Liver (tissue), 9 donors: ENCODE results near the gene NEB. TPM values are rescaled to one million over a fixed set of nuclear protein-coding genes. Genes with fewer than 3 reads are reported as not detected.

ENCODE experiments used
- DNase-seq: peaks from one replicate; pipeline ENCODE4 v3.0.0-alpha.2; 2017; ENCODE audit warnings: low spot score
- H3K27ac ChIP-seq, 2 donors: one replicate each; pipeline ENCODE4 v1.7.0; 2013; ENCODE audit warnings: inconsistent platforms in 2 of 2, low read length in 2 of 2, control low read depth in 1 of 2, low read depth in 1 of 2, mild to moderate bottlenecking in 1 of 2
- H3K27me3 ChIP-seq, 4 donors: one replicate each; pipeline versions ENCODE4 v1.6.1 to v1.7.0; 2013; ENCODE audit warnings: low read length in 3 of 4, inconsistent platforms in 1 of 4, mild to moderate bottlenecking in 1 of 4, moderate library complexity in 1 of 4; ENCODE audit not compliant: control insufficient read depth in 4 of 4, insufficient read depth in 4 of 4
- H3K36me3 ChIP-seq, 4 donors: one replicate each; pipeline versions ENCODE4 v1.6.1 to v1.7.0; 2013; ENCODE audit warnings: low read length in 3 of 4, mild to moderate bottlenecking in 3 of 4, low read depth in 1 of 4, moderate library complexity in 1 of 4; ENCODE audit not compliant: control insufficient read depth in 4 of 4, insufficient read depth in 3 of 4
- H3K4me1 ChIP-seq, 4 donors: one replicate each; pipeline versions ENCODE4 v1.6.1 to v1.7.0; 2013; ENCODE audit warnings: low read length in 3 of 4, mild to moderate bottlenecking in 3 of 4, moderate library complexity in 1 of 4; ENCODE audit not compliant: control insufficient read depth in 4 of 4, insufficient read depth in 4 of 4
- H3K4me3 ChIP-seq, 3 donors: one replicate each; pipeline versions ENCODE4 v1.6.1 to v1.7.0; 2013; ENCODE audit warnings: low read length in 3 of 3, control low read depth in 1 of 3, low read depth in 1 of 3, mild to moderate bottlenecking in 1 of 3
- H3K9ac ChIP-seq, 2 donors: one replicate each; pipeline ENCODE4 v1.7.0; 2013; ENCODE audit warnings: low read length in 2 of 2, mild to moderate bottlenecking in 2 of 2, moderate library complexity in 2 of 2, control low read depth in 1 of 2, low read depth in 1 of 2
- H3K9me3 ChIP-seq, 4 donors: one replicate each; pipeline versions ENCODE4 v1.6.1 to v1.7.0; 2013; ENCODE audit warnings: low read length in 3 of 4; ENCODE audit not compliant: control insufficient read depth in 4 of 4
- ATF3 ChIP-seq: IDR thresholded peaks from 2 replicates; pipeline ENCODE4 v1.6.1; 2016; ENCODE audit warnings: antibody characterized with exemption
- EGR1 ChIP-seq, 2 donors: IDR thresholded peaks; 2 replicates each; pipeline ENCODE4 v1.6.1; 2016 to 2018; ENCODE audit warnings: antibody characterized with exemption in 2 of 2, low read depth in 2 of 2
- FOXA1 ChIP-seq: IDR thresholded peaks from 2 replicates; pipeline ENCODE4 v1.6.1; 2016; ENCODE audit warnings: antibody characterized with exemption
- FOXA2 ChIP-seq: IDR thresholded peaks from 2 replicates; pipeline ENCODE4 v1.6.1; 2016; ENCODE audit warnings: antibody characterized with exemption
- GABPA ChIP-seq, 2 donors: IDR thresholded peaks in 1 of 2; conservative IDR thresholded peaks in 1 of 2; 2 replicates each; pipeline ENCODE4 v1.6.1; 2016; ENCODE audit warnings: antibody characterized with exemption in 2 of 2, mild to moderate bottlenecking in 1 of 2, moderate library complexity in 1 of 2
- HNF4A ChIP-seq, 2 donors: conservative IDR thresholded peaks; 2 replicates each; pipeline ENCODE4 v1.6.1; 2016; ENCODE audit warnings: antibody characterized with exemption in 2 of 2, mild to moderate bottlenecking in 2 of 2
- HNF4G ChIP-seq: IDR thresholded peaks from 2 replicates; pipeline ENCODE4 v1.6.1; 2016; ENCODE audit warnings: antibody characterized with exemption
- JUND ChIP-seq, 2 donors: IDR thresholded peaks; 2 replicates each; pipeline ENCODE4 v1.6.1; 2016; ENCODE audit warnings: antibody characterized with exemption in 2 of 2
- MAX ChIP-seq: IDR thresholded peaks from 2 replicates; pipeline ENCODE4 v1.6.1; 2016; ENCODE audit warnings: antibody characterized with exemption
- NR2F2 ChIP-seq: IDR thresholded peaks from 2 replicates; pipeline ENCODE4 v1.6.1; 2016; ENCODE audit warnings: antibody characterized with exemption
- RAD21 ChIP-seq, 2 donors: IDR thresholded peaks; 2 replicates each; pipeline ENCODE4 v1.6.1; 2016; ENCODE audit warnings: antibody characterized with exemption in 2 of 2, mild to moderate bottlenecking in 2 of 2
- REST ChIP-seq: IDR thresholded peaks from 2 replicates; pipeline ENCODE4 v1.6.1; 2016; ENCODE audit warnings: antibody characterized with exemption, mild to moderate bottlenecking
- RXRA ChIP-seq, 2 donors: IDR thresholded peaks; 2 replicates each; pipeline ENCODE4 v1.6.1; 2017 to 2018; ENCODE audit warnings: antibody characterized with exemption in 2 of 2, mild to moderate bottlenecking in 1 of 2
- SP1 ChIP-seq: IDR thresholded peaks from 2 replicates; pipeline ENCODE4 v1.6.1; 2018; ENCODE audit warnings: antibody characterized with exemption, mild to moderate bottlenecking
- TAF1 ChIP-seq: conservative IDR thresholded peaks from 2 replicates; pipeline ENCODE4 v1.6.1; 2016; ENCODE audit warnings: antibody characterized with exemption, mild to moderate bottlenecking
- YY1 ChIP-seq: IDR thresholded peaks from 2 replicates; pipeline ENCODE4 v1.6.1; 2016; ENCODE audit warnings: antibody characterized with exemption, mild to moderate bottlenecking
- ZBTB33 ChIP-seq: IDR thresholded peaks from 2 replicates; pipeline ENCODE4 v1.6.1; 2016; ENCODE audit warnings: antibody characterized with exemption
- whole genome bisulfite sequencing: extraction: QIAGEN DNeasy Blood & Tissue Kit; methylation state at CpG from one replicate; pipeline ENCODE4 v1.1.7; 2013; 5-methylcytosine and 5-hydroxymethylcytosine counted together
- polyA plus RNA-seq, 2 donors: library from polyadenylated mRNA; stranded (reverse) in 1 of 2; unstranded in 1 of 2; fragments of 200-250 nt in 1 of 2; fragments of >200 nt in 1 of 2; fragmentation: Nextera tagmentation in 1 of 2; extraction: Ambion mirVana in 1 of 2; gene quantifications; one replicate each; pipeline versions ENCODE4 v1.2.1 to v1.2.3, GENCODE V29; 2013 to 2015
- total RNA-seq, 2 donors: library from RNA; depleted of rRNA; stranded (reverse); fragments of >200 nt; gene quantifications; one replicate each; pipeline ENCODE4 v1.2.3, GENCODE V29; 2014
- TF ChIP-seq, protein P1 (sequence below): fragments of 150-350 bp; IDR thresholded peaks from 2 replicates; pipeline ENCODE4 v1.5.1; 2017; ENCODE audit warnings: improper control_type of control experiment, low read depth, low read length; ENCODE audit not compliant: missing input control
- donor health status: healthy.
- donor health status: healthy.
- donor health status: healthy.
- donor health status: healthy.
- donor health status: healthy.

The NEB gene
- total and polyA plus RNA-seq, 4 donors, result 0.28 to 6.4 (median 2.7) TPM

GRCh38 chr2:151634736-151635467, 99.4 kb downstream of the NEB start:
- DNase-seq, result no peak
- H3K27me3 ChIP-seq, result no peaks in the 10 kb centered on the region
- 97% methylated on average over 4 of the region's 4 CpGs for WGBS
- H3K9me3 ChIP-seq, result peaks cover 0 to 2% (median 0%) of the 10 kb centered on the region in 4 donors
- H3K4me3 ChIP-seq, result no peak overlapping the region
- no peak overlapping the region for H3K27ac ChIP-seq
- no peak for TF ChIP-seq ATF3
- TF ChIP-seq GABPA (IDR thresholded peaks at IDR 0.05 in 1 of 2, conservative IDR thresholded peaks at IDR 0.05 in 1 of 2), result no peak
- no peak for TF ChIP-seq JUND (IDR thresholded peaks at IDR 0.05)
- no peak for TF ChIP-seq RXRA (IDR thresholded peaks at IDR 0.05)
- no peak for TF ChIP-seq REST
- TF ChIP-seq YY1, result no peak
- no peak for TF ChIP-seq TAF1
- TF ChIP-seq RAD21 (IDR thresholded peaks at IDR 0.05), result no peak
- no peak for TF ChIP-seq ZBTB33
- TF ChIP-seq EGR1 (IDR thresholded peaks at IDR 0.05; ENCODE audit: low read depth in 2 of 2), result no peak
- no peak for TF ChIP-seq FOXA2
- TF ChIP-seq HNF4G, result no peak
- no peak for TF ChIP-seq SP1
- TF ChIP-seq FOXA1, result no peak
- no peak for TF ChIP-seq MAX
- no peak for TF ChIP-seq NR2F2
- TF ChIP-seq HNF4A (conservative IDR thresholded peaks at IDR 0.05), result no peak
- TF ChIP-seq, protein P1, sequence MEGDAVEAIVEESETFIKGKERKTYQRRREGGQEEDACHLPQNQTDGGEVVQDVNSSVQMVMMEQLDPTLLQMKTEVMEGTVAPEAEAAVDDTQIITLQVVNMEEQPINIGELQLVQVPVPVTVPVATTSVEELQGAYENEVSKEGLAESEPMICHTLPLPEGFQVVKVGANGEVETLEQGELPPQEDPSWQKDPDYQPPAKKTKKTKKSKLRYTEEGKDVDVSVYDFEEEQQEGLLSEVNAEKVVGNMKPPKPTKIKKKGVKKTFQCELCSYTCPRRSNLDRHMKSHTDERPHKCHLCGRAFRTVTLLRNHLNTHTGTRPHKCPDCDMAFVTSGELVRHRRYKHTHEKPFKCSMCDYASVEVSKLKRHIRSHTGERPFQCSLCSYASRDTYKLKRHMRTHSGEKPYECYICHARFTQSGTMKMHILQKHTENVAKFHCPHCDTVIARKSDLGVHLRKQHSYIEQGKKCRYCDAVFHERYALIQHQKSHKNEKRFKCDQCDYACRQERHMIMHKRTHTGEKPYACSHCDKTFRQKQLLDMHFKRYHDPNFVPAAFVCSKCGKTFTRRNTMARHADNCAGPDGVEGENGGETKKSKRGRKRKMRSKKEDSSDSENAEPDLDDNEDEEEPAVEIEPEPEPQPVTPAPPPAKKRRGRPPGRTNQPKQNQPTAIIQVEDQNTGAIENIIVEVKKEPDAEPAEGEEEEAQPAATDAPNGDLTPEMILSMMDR, result no peak
- H3K36me3 ChIP-seq, result no peaks in the 10 kb centered on the region
- H3K4me1 ChIP-seq, result peaks cover 1 to 11% (median 5%) of the 10 kb centered on the region in 4 donors
- H3K9ac ChIP-seq, result no peak overlapping the region
